GM21515 (cell line): ENCODE measurements around the gene PASD1.

Experiments used
- ATAC-seq: cut with Tn5 transposase; IDR thresholded peaks from one replicate; pipeline ENCODE4 v1.9.1; 2021; ENCODE audit not compliant: unreplicated experiment

PASD1 gene

DNA sequence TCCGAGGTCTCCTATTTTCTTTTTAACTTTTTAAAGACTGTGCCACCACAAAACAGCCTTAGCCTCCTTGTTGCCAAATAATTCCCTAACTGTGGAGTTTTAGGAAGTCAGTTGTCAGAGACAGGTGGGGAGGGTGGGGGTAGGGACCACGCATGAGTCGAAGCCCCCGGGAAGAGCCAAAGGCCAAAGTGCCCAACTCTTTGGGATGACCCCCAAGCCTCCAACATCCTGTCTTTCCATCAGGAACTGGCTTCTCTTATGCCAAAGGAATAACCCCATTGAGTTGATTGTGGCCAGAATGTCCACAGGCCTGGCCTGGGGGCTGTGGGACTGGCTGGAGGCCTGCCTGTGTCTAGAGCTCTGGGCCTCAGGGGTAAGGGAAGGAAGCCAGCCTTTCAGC is 137.6 kb downstream of the PASD1 start:
- no peak for ATAC-seq

DNA sequence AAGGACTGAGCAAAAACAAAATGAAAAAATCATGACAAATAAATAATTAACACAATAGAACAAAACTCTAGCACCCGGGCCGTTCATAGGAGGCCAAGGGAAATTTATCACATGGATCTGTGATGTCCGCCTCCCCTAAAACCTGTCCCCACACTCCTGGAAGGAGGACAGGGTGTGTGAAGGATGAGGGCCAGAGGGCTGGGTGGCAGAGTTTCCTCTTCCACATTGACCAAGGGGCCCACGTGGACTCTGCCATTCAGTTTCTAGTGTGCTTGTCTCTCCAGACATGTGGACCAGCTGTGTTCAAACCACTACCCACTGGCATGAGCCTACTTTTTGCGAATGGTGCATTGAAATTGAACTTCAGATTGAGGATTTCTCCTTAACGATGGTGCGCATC is 138.1 kb downstream of the PASD1 start:
- ATAC-seq = no peak

DNA sequence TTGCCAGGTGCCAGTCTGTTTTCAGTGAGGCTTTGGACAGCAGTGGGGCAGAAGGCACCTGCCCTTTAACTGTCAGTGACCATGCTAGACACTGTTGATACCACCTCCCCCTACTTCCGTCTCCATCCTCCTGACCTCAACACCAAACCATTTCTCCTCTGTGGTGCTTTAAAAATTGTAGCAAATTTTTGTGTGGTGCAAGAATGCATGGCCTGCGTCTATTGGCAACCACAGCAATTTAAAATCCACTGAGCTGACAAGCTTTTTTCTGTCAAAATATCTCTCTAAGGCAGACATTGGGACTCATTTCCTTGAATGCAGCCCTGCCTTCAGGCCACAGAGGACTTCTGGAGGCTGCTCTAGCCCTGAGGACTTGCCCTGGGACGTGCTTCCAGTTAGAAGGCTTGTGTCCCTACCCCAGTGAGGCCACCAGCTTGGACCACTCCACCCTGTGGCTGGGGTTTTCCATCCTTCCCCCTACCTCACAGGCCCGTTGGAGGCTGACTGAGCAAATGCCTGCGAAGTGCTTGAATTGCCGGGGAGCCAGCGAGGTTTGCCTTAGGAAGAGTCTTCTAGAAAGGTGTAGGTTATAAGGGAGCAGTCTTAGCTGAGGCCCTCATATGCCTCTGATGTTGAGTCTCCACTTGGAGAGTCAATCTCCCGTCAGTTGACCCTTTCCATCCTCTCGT is 138.7 kb downstream of the PASD1 start:
- ATAC-seq = no peak

DNA sequence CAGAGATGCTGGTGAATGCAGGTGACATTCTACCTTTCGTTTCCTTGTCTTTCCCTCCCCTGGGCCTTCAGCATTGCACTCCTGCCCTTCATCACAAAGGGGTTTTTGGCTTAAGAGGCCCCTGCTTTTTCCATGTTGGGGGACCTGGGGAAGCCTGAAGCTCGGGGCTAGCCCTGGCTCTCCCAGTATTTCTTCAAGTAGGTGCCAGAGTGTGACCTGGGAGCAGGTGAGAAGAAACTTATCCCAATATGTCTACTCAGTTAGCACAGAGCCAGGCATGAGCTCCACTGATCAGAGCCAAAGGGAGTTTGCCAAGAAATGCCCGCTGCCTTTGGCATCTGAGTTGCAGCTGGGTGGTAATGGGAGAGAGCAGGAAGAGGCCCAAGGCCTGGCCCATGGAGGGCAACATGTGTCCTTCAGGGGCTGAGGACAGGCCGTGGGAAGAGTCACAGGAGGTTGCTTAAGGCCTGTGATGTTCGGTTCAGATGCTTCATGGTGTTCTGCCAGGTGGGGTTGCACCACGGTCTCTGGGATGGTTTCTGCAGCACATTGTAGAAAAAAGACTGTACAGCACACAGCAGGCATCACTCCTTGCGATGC is 139.4 kb downstream of the PASD1 start:
- no peak for ATAC-seq

DNA sequence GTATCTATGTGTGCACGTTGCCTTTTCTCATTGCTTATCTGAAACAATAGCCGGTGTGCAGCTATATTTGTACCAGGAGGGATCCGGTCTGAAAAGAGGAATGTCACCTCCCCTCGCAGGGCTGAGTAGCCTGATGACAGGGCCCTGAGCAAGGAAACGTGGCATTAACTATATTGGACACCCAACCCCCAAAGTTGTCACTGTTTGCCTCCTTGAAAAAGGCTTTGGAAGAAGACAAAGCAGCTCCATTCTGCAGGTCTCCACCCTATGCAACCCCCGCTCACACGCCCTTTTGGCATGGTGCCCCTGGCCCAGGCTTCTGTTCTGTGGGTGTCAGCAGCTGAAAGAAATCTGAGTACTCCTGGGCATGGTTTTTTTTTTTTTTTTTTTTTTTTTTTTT is 140.0 kb downstream of the PASD1 start:
- no peak for ATAC-seq

DNA sequence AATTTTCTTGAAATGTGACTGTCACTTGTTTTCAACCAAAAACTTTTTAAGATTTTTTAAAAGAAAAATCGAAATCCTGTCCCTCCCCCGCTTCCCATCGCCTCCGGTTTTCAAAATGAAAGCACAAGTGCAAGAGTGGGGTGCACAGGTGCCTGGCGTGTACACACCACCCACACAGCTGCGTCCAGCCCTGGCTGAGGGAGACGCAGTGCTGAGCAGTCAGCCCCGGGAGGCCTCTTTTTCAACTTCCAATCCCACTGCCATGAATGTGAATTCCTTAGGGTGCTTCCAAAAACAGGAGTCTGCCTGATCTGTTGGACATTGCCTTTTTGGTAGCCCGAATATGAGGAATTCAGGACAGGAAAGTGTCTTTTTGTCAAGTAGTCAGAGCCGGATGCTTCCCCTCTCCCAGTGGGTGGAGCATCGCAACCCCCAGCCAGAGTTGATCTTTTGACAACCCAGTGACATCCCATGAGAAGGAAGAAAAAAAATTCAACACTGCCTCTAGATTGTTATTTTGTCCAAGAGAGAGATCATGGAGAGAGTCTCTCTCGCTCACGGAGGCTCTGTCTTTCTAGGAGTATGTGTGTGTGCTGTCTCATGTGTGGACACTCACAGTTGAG is 140.7 kb downstream of the PASD1 start:
- ATAC-seq = no peak

DNA sequence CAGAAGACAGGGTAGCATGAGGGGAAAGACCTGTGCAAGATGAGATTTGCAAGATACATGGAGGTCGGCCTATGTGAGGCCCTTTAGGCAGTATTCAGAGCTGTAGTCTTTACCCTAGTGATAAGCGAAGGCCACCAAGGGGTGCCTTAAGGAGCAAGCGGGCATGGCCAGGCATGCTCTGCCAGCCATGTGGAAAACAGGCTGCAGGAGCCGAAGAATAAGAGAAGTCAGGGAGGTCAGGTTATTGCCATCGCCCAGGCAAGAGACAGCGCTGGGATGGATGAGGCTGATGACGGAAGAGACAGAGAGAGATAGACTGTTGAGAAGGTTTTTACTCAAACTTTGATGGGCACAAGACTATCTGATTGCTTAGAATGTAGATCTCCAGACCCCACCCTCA is 145.3 kb downstream of the PASD1 start:
- no peak for ATAC-seq

DNA sequence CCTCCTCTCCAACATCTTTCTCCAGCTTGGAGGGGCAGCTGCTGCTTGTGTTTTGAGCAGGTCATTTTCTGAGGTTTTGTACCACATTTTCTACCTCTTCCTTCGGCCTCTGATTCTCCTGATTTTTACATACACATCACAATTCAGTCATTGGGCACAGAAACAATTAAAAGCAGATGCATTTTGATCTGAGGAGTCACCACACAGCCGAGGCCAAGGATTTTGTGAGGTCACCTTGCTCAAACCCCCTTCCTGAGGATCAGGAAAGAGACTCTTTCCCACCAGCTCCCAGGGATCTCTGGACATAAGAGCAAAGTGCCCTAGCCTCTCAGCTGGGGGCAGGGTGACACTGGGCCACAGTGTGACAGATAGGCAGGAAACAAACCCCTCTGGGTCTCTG is 147.0 kb downstream of the PASD1 start:
- no peak for ATAC-seq

DNA sequence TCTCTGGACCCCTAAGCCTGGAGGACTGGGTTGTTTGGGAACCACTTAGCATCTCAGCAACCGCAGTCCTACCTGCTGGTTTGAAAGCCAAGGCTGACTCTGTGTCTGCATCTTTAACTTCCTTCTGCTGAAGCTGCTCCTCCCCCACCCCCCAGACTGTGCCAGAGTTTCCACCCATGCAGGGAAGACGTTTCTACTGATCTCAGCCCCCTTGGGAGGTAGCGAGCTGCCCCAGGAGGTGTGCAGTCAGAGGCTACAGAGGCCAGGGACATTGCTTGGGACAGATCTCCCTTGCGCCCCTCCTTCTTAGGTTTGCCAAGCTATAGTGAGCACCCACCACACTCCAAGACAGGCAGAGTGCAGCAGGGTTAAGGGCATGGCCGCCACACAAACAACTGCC is 147.7 kb downstream of the PASD1 start:
- no peak for ATAC-seq

DNA sequence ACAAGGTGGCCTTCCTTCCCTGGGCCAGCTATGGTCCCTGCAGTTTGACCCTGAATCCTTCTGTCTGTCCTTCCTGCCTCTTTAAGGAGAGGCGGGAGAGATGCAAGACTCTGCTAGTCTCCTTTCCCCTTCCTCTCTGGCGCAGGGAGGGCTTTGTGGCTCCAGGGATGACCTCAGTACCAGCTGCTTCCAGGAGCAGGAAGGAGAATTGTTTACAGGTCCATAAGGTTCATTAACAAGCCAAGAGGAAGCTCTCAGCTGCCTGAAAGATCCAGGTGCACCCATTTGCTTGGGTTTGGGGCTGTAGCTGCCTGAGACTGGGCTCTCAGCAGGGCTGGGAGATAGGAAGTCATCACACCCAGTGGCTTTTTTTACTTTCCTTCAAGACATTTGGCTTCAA is 148.3 kb downstream of the PASD1 start:
- ATAC-seq = no peak

DNA sequence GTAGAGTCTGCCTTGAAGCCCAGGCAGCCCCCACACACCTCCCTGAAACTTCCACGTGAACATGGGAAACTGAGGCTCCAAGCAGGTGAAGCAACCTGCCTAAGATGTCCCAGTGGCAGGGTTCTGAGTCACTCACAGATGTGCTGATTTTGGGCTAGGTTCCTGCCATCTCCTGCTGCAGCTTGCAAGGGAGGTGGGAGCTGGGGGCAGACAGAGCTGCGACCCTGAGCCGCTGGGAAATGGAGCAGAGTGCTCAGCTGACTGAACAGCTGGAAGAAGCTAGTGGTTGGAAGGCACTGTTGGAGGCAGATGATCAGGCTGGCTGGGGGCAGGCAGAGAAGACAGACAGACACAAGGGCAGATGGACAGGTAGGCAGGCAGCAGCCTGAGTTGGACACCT is 148.8 kb downstream of the PASD1 start:
- ATAC-seq = no peak

DNA sequence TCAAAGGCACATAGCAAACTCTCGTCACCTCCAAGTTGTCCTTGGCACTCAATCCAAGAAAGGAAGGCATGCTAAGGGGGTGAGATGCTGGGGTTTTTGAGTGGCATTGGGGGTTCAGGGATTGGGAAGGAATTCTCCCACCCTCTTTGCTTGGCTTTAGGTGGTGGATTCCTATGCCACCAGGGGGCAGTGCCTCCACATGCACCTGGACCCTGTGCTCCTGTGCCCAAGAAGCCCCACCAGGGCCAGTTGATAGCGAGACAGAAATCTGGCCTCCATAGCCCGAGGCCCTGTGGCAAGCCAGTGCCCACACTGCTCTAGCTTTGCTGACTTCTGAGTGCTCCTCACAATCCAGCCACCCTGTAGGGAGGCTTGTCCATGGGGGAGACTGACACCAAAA is 150.4 kb downstream of the PASD1 start:
- no peak for ATAC-seq

DNA sequence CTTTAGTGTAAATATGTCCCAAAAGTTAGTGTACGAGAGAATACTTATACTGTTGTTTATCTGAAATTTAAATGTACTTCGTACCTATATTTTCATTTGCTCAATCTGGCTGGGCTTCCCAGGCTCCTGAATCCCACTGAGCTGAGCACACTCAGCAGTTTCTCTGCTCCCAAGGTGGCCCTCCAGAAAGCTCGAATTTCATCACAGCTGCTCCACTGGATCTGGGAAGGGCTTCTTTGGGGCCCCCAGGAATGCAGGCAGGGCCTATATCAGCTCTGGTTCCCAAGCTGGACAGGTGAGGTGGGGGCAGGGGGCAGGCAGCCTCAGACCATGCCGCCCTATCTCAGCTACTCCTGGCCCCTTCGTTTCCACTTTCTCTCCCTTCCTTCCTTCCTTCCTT is 150.9 kb downstream of the PASD1 start:
- no peak for ATAC-seq

DNA sequence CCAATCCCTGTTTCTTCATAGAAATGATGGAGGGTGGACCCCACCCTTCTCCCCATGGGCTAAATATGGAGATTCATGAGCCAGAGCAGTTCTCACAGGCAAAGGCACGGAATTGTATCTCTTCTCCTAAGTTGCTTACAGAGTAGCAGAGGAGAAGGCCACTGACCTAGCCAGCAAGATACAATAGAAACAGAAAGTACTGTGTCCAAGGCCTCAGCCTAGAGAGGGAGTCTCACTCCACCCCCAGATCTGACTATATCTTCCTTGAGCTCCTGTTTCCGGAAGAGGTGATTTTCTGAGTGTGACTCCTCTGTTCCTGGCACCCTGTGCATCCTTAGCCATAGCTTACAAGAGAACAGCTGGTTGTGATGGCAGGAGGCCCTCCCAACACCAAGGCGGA is 152.3 kb downstream of the PASD1 start, which contains the start of gene FATE1:
Gene FATE1, plus strand, starts transcription at position 284 of the 400 bp plus-strand sequence. Its CDS starts 85 bp downstream, at position 369.
- no peak for ATAC-seq

DNA sequence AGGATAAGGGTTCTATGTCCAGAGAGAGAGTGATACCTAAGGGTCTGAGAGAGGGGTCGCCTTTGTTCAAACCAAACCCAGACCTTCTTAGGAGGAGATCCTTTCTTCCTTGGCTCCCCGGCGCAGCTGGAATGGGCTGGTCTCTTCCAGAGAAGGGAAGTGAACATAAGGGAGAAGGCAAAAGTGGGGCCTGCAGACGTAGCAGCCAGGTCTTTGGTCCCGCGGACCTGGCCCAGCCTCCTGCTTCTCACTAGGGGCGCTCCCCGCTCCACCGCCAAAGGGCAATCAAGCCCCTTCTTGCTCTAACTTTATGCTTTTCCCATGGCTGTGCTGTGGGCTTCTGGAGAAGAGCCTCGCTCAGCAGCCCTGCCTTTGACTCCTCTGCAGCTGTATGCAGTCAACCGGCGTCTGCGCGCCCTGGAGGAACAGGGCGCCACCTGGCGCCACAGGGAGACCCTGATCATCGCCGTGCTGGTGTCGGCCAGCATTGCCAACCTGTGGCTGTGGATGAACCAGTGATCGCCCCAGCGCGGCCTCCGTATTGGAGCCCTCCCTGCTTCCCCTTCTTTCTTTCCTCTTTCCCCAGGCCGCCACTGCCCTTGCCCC is 158.9 kb downstream of the PASD1 start:
- no peak for ATAC-seq

DNA sequence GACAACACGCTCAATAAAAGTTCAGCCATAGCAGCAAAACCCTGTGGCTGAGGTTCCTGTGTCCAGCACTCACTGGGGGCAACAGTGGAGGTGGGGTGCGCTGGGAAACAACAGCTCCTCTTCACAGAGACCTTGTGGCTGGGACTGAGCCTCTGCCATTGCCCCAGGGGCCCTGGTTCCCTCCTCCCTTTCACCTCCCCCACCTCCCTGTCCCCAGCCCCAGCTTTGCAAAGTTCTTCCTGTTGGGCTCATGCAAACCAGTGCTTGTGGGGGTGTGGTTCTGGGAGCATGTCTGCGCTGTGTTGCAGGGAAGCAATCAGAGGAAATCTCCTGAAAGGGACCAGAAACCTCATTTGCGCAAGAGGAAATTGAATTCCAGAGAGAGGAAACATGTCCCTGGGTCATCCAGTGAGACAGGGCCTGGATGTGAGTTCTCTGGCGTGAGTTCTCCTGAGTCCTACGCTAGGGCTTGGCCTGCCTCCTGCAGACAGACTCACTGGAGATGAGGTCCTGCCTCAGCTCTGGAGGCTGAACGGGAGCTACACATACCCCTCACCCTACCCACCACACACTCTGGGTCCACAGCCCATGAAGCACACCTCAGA is 159.8 kb downstream of the PASD1 start:
- ATAC-seq = no peak

DNA sequence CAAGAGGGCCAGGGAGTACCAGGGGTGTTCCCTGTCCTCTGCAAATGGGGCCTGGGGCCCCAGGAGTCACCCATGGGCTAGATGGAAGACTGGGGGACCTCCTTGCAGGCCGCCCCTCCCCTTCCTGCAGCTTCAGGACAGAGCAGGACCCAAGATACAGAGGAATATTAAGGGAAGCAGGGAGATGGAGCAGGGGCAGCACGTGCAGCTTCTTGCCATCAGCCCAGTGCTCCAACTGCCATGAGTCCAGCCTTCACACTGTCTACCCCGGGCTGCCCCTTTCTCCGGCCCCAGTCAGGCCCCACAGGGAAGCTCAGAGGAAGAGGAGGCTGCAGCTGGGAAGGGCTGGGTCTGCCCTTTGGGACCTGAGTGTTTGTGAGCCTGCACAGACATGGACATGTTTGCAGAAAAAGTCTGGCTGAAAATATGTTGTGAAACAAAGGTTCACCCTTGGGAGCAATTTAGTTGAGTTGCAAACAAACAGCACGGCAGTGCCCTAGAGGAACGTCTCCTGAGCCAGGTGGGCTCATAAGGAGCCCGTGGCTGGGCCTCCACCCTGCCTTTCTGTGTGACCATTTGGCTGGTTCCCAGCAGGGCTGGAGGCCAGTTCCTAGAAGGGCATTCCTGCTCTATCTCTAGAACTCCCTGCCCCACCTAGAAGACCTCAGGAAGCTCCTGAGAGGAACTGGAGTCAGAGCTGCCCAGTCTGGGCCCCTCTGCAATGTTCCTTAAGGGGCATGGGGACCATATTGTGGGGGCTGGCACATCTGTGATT is 161.3 kb downstream of the PASD1 start:
- ATAC-seq = no peak

DNA sequence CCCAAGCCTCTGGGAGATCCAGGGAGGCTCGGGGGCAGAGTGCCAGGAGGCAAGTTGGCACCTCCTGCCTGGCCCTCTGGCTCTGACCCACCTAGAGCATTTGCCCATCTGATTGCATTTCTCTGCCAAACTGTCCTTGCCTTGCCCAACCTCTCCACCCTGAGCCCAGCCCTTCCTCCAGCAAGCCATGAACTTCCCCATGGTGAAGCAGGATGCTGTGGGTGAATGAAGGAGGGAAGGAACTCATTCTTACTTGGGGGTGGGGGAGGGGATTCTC is 161.8 kb downstream of the PASD1 start:
- ATAC-seq = no peak
